Lower leg skin (tissue), 3 donors: Measurements from ENCODE around the gene PCF11.

ENCODE experiments used
- CTCF ChIP-seq, 3 donors: fragments of 450-650 bp; IDR thresholded peaks; one replicate each; pipeline ENCODE4 v1.5.1; 2016; ENCODE audit warnings: antibody characterized with exemption in 3 of 3, mild to moderate bottlenecking in 3 of 3, moderate library complexity in 2 of 3
- POLR2A ChIP-seq, 2 donors: fragments of 450-650 bp; IDR thresholded peaks; one replicate each; pipeline ENCODE4 v1.6.1; 2016 to 2017; ENCODE audit warnings: antibody characterized with exemption in 2 of 2, mild to moderate bottlenecking in 1 of 2, moderate library complexity in 1 of 2

- TF ChIP-seq CTCF (IDR thresholded peaks at IDR 0.05) (no peak), POLR2A (IDR thresholded peaks at IDR 0.05) (no peak)
These were observed 9.4 kb downstream of the PCF11 start for GRCh38 chr11:83166193-83166866.
